ENCODE results near the gene HMOX1. TPM values are rescaled to one million over a fixed set of nuclear protein-coding genes. Genes with fewer than 3 reads are reported as not detected.
"Not testable (repeated sequence)": the region's sequence is repeated elsewhere in the genome, so short reads cannot be mapped to it uniquely, and the experiment has no call there.

Gene HMOX1
- total RNA-seq, 1 donor from 2014 or later, result 26.8 TPM

GRCh38 chr22:35436421-35436820 is 55.5 kb downstream of the HMOX1 start:
- peaks cover 0 to 8% of the 10 kb centered on the region in 2 donors for H3K36me3 ChIP-seq

GRCh38 chr22:35437049-35437448 is 56.2 kb downstream of the HMOX1 start:
- peaks cover 0 to 8% of the 10 kb centered on the region in 2 donors for H3K36me3 ChIP-seq
- intact Hi-C loops (cut with DNase I), result no loop called here
- no peaks in the 10 kb centered on the region for H3K4me1 ChIP-seq
- no peaks in the 10 kb centered on the region for H3K27me3 ChIP-seq
- H3K9me3 ChIP-seq, result no peaks in the 10 kb centered on the region
- H3K27ac ChIP-seq, result no peak overlapping the region
- TF ChIP-seq CTCF (IDR thresholded peaks at IDR 0.05) (no peak), POLR2AphosphoS5 (IDR thresholded peaks at IDR 0.05; ENCODE audit: insufficient read depth in 1 of 2, low read depth in 1 of 2) (no peak), POLR2A (IDR thresholded peaks at IDR 0.05) (no peak)
- no peak for DNase-seq (ENCODE audit: extremely low spot score in 2 of 2)
- H3K4me3 ChIP-seq, result no peak overlapping the region

More at GRCh38 chr22:35436421-35436820, 55.5 kb downstream of the HMOX1 start:
- Histone ChIP-seq H3K27ac (no peak overlapping the region), H3K27me3 (no peaks in the 10 kb centered on the region), H3K4me1 (peaks cover 4% of the 10 kb centered on the region), H3K4me3 (no peak overlapping the region), H3K9me3 (no peaks in the 10 kb centered on the region)
- TF ChIP-seq CTCF (IDR thresholded peaks at IDR 0.05) (no peak), POLR2AphosphoS5 (IDR thresholded peaks at IDR 0.05; ENCODE audit: insufficient read depth in 1 of 2, low read depth in 1 of 2) (no peak), POLR2A (IDR thresholded peaks at IDR 0.05) (no peak)
- intact Hi-C loops (cut with DNase I), result no loop called here
- DNase-seq (ENCODE audit: extremely low spot score in 2 of 2), result no peak

- intact Hi-C loops (cut with DNase I); H3K36me3 ChIP-seq; H3K27me3 ChIP-seq; DNase-seq (ENCODE audit: extremely low spot score in 2 of 2); H3K4me3 ChIP-seq; H3K9me3 ChIP-seq; H3K4me1 ChIP-seq; H3K27ac ChIP-seq: not testable (repeated sequence)
Observed at GRCh38 chr22:35438673-35439364, 57.9 kb downstream of the HMOX1 start.

- H3K27ac ChIP-seq, result no peak overlapping the region
- intact Hi-C loops (cut with DNase I), result no loop called here
- DNase-seq (ENCODE audit: extremely low spot score in 2 of 2), result no peak
- no peak for TF ChIP-seq POLR2A (IDR thresholded peaks at IDR 0.05)
- no peak for TF ChIP-seq POLR2AphosphoS5 (IDR thresholded peaks at IDR 0.05; ENCODE audit: insufficient read depth in 1 of 2, low read depth in 1 of 2)
- TF ChIP-seq CTCF (IDR thresholded peaks at IDR 0.05), result no peak
- H3K36me3 ChIP-seq, result no peaks in the 10 kb centered on the region
- no peaks in the 10 kb centered on the region for H3K27me3 ChIP-seq
- H3K9me3 ChIP-seq, result no peaks in the 10 kb centered on the region
- H3K4me3 ChIP-seq, result no peak overlapping the region
- no peaks in the 10 kb centered on the region for H3K4me1 ChIP-seq
Observed at GRCh38 chr22:35439365-35439717, 58.4 kb downstream of the HMOX1 start.

GRCh38 chr22:35440129-35440528 is 59.2 kb downstream of the HMOX1 start:
- no peaks in the 10 kb centered on the region for H3K36me3 ChIP-seq
- TF ChIP-seq POLR2AphosphoS5 (IDR thresholded peaks at IDR 0.05; ENCODE audit: insufficient read depth in 1 of 2, low read depth in 1 of 2) (no peak), POLR2A (IDR thresholded peaks at IDR 0.05) (no peak), CTCF (IDR thresholded peaks at IDR 0.05) (no peak)
- intact Hi-C loops (cut with DNase I), result no loop called here
- no peaks in the 10 kb centered on the region for H3K4me1 ChIP-seq
- H3K9me3 ChIP-seq, result no peaks in the 10 kb centered on the region
- H3K27ac ChIP-seq, result no peak overlapping the region
- H3K27me3 ChIP-seq, result no peaks in the 10 kb centered on the region
- DNase-seq (ENCODE audit: extremely low spot score in 2 of 2), result no peak
- H3K4me3 ChIP-seq, result no peak overlapping the region

Measured in vagina (tissue), 2 donors.